Central memory CD4-positive, alpha-beta T cell (primary cell): ENCODE measurements around the gene TRPM2.

Experiments
- DNase-seq: peaks from one replicate; pipeline ENCODE4 v3.0.0; 2022

The TRPM2 gene

DNA sequence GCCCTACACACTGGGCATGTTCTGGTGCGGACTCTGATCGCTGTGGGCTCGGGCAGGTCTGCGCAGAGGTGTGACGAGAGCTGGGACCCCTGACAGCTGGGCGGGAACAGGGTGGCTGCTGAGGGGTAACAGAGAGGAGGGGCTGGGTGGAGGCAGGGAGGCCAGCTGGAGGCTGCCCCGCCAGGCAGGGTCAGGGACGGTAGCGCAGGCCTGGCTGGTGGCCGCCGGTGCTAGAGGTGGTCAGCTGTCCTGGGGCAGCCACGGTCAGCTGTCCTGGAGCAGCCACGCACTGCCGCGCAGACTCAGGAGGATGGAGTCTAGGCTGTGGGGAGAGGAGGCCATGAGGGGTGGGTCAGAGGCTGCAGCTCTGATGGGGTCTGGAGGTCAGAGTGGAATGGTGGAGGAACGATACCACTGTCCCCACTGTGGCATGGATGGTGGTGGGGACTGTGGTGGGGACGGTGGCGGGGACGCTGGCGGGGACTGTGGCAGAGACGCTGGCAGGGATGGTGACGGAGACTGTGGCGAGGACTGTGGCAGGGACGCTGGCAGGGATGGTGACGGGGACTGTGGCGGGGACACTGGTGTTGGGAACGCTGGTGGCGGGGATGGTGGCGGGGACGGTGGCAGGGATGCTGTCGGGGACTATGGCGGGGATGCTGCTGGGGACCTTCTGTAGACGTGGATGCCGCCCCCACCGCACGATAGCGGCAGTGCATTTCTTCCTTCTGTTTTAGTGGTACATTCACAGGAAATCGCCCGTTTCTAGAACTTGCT lies 80.6 kb downstream of the TRPM2 start:
- DNase-seq = no peak

DNA sequence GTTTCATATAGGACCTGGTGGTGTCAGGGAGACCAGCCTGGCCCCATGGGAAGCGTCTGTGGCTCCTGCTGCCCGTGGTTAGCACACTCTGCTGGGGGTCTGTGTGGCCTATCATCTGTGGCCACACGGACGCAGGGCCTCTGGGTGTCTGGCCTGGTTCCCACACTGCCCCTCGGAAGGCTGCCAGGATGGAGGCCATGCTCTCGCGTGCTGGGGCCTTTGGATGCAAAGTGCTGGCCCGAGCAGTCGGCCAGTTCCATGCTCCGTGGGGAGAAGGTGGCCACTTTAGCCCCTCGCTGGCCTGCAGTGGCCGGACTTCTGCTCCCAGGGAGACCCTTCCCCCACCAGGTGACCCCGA lies 81.1 kb downstream of the TRPM2 start:
- DNase-seq = no peak

DNA sequence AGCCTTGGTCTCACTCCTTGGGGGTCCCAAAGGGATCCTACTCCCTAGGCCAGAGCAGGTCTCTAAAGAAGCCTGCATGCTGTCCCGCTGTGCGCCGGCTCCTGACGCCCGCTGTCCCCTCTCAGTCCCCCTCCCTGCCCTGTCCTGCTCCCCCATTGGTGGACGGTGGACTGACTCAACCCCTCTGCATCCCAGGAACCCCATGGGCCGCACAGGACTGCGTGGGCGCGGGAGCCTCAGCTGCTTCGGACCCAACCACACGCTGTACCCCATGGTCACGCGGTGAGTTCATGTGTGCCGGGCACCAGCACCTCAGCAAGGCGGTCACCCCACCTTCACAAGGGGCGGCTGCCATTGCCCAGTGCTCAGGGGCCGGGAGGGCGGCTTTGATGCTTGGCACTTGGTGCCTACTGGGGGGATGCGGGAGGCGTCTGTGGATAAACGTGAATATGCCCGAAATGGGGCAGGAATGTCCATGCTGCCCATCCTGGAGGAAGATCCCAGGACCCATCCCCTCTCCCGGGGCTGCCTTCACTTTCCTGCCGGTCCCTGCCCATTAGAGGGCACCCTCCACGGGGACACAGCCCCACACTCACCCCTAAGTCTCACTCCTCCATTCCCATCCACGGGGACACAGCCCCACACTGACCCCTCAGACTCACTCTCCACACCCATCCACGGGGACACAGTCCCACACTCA lies 81.7 kb downstream of the TRPM2 start:
- DNase-seq = no peak

DNA sequence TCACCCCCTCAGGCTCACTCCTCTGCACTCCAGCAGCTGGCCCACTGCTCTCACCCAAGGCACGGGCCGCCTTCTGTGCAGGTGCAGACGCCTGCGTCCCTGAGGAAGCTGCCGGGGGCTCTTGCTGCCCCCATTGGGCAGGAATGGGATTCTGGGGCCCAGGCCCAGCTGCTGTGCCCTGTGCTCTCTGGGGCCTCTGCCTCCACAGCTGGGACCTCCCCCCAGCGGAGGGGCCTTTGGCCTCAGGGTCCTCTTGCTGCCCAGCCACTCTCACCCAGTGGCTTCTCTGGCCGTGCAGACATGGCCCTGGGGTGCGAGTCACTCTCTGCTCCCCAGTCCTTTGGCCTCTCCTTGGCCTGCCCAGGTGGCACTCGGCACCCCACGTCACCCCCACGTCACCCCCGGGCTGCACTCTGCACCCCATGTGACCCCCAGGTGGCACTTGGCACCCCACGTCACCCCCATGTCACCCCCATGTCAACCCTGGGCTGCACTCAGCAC lies 82.7 kb downstream of the TRPM2 start:
- no peak for DNase-seq

DNA sequence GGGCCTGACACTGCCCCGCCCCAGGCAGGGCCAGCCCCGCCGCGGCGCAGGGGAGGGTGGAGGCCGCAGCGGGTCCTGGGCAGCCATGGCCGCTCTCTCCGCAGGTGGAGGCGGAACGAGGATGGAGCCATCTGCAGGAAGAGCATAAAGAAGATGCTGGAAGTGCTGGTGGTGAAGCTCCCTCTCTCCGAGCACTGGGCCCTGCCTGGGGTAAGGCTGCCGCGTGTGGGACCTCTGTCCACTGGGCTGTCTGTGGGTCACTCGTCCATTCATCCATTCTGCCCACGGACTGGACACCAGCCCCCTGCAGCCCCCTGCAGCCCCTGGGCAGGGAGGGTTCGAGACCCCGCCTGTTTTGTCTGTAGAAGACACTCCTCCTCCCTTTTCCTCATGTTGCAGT lies 83.5 kb downstream of the TRPM2 start:
- no peak for DNase-seq

DNA sequence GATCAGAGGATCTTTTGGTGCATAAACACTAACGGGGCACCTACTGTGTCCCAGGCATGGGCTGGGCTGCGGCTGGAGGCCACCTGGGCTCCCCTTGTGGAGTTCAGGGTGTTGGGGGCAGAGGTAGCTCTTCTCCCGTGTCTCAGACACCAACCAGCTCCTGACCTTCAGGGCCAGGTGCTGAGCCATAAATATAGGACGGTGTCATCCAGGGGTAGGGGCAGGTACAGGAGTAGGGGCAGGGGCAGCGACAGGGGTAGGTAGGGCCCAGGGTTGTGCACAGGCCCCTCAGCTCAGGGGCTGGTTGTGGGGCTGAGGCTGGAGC lies 83.9 kb downstream of the TRPM2 start:
- no peak for DNase-seq

DNA sequence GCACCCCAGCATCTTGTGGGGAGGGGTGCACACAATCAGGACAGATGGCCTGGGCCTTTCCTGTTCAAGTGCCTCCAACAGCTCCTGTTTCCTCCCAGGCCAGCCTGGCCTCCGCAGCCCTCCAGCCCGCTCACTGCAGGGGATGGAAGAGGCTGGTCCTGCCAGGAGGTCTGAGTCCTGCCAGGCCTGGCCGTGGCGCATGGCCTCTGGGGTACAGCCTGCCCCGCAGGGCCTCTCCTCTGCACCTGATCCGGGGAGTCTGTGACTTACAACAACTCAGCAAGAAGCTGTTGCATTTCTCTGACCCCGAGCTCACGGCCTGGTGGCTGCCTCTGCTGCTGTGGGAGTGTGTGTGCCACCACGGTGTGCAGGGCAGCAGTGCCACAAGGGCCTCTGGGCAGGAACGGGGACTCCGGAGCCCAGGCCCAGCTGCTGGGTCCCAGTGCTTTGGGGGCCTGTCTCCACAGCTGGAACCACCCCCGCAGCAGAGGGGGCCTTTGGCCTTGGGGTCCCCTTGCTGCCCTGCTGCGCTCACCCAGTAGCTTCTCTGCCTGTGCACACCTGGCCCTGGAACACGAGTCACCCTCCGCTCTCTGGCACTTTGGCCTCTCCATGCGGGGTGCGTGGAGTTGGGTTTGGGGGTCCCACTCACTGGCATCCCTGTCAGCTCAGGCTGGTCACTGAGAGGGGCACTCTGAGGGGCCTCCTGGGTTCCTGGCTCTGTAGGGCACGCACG lies 84.4 kb downstream of the TRPM2 start:
- DNase-seq = no peak

DNA sequence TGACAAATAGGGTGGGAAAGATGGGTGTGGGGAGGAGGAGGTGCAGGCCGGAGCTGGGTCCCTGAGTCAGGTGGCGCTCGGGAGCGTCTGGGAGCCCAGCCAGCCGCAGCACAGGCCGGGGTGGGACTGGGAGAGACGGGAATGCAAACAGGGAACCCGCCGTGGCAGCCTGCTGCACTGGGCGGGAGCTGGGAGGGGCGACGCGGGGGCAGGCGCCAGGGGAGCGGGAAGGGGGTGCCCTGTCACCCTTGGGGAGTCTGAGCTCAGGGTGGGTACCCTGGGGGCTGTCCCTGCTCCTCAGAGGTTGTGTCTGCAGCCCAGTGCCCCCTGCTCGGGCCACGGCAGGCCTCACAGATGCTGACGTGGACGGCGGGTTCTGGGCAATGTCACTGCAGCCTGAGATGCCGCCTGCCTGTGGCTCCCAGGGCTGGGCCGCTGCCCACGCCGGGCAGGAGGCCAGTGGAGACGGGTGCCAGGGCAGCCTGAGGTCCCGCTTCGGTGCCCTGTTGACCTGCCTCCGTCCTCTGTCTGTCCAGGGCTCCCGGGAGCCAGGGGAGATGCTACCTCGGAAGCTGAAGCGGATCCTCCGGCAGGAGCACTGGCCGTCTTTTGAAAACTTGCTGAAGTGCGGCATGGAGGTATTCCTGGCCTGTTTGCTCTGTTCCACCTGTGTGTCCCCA lies 85.2 kb downstream of the TRPM2 start:
- no peak for DNase-seq

DNA sequence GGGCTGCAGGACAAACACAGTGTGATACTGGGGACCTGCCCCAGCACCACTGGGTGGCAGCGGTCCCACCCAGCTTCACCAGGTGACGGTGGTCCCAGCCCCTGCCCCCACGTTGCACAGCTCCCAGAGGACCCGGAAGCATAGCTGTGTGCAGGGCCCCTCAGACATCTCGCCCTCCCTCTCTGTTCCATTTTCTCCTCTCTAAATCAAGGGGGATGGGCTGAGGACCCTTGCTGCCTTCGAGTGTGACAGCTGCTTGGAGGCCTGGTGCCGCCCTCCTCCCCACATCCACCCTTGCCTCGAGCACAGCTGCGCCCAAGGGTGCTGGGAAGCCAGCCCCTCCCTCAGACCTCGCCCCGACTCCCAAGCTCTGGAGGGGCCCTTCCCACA lies 85.8 kb downstream of the TRPM2 start:
- DNase-seq = no peak

DNA sequence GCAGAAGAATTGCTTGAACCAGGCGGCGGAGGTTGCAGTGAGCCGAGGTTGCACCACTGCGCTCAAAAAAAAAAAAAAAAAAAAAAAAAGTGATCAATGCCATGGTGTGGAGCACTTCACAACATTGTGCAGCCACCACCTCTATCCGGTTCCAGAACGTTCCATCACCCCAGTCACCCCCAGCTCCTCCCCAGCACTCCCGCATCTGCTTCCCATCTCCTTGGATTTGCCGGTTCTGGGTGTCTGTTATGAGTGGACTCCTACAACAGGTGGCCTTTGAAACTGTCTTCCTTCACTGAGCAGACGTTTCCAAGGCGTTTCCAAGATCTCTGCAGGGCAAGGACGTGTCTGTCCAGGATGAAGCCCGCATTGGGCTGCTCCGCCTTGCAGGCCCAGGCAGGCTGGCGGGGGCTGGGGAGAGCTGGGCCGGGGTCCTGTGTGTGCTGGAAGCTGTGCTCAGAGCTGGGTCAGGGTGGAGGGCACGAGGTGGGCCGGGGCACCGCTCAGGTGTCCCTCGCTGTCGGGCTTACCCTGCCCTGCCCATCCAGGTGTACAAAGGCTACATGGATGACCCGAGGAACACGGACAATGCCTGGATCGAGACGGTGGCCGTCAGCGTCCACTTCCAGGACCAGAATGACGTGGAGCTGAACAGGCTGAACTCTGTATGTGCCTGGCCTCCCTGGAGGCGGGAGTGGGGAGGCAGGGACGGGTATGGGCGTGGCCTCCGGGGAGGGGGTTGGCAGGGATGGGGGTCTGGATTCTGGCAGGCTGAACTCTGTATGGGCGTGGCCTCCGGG lies 87.0 kb downstream of the TRPM2 start:
- no peak for DNase-seq

DNA sequence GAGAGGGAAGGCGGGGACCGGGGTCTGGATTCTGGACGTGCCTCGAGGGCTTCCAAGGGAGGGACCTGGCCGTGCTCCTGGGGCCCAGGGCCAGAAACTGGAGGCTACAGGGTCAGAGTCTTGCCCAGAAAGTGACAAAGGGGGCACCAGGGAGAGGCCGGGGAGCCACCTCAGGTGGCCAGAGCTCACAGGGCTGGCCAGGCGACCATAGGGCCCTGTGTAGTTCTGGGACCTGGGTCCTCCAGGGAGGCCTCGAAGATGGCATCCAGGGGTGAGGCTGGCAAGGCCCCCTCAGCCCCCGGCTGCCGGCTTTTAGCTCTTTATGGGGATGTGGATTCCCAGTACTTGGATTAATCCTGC lies 87.6 kb downstream of the TRPM2 start:
- no peak for DNase-seq

DNA sequence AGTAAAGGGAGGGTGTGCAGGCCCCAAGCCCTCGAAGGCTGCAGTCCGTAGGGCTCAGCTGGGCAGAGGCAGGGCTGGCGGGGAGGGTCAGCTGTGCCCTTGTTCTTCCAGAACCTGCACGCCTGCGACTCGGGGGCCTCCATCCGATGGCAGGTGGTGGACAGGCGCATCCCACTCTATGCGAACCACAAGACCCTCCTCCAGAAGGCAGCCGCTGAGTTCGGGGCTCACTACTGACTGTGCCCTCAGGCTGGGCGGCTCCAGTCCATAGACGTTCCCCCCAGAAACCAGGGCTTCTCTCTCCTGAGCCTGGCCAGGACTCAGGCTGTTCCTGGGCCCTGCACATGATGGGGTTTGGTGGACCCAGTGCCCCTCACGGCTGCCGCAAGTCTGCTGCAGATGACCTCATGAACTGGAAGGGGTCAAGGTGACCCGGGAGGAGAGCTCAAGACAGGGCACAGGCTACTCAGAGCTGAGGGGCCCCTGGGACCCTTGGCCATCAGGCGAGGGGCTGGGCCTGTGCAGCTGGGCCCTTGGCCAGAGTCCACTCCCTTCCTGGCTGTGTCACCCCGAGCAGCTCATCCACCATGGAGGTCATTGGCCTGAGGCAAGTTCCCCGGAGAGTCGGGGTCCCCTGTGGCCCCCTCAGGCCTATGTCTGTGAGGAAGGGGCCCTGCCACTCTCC lies 88.3 kb downstream of the TRPM2 start:
- DNase-seq = no peak

DNA sequence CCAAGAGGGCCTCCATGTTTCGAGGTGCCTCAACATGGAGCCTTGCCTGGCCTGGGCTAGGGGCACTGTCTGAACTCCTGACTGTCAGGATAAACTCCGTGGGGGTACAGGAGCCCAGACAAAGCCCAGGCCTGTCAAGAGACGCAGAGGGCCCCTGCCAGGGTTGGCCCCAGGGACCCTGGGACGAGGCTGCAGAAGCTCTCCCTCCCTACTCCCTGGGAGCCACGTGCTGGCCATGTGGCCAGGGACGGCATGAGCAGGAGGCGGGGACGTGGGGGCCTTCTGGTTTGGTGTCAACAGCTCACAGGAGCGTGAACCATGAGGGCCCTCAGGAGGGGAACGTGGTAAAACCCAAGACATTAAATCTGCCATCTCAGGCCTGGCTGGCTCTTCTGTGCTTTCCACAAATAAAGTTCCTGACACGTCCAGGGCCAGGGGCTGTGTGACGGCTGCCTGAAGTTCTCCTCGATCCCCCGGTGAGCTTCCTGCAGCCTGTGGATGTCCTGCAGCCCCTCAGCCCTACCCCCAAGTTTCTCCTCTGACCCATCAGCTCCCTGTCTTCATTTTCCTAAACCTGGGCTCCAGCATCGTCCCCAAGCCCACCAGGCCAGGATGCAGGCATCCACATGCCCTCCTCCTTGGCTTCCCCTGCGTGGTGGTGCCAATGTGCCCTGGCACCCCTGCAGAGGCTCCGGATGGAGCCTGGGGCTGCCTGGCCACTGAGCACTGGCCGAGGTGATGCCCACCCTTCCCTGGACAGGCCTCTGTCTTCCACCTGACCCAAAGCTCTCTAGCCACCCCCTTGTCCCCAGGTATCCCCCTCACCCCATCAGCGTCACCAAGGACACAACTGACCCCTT lies 89.1 kb downstream of the TRPM2 start:
- no peak for DNase-seq

DNA sequence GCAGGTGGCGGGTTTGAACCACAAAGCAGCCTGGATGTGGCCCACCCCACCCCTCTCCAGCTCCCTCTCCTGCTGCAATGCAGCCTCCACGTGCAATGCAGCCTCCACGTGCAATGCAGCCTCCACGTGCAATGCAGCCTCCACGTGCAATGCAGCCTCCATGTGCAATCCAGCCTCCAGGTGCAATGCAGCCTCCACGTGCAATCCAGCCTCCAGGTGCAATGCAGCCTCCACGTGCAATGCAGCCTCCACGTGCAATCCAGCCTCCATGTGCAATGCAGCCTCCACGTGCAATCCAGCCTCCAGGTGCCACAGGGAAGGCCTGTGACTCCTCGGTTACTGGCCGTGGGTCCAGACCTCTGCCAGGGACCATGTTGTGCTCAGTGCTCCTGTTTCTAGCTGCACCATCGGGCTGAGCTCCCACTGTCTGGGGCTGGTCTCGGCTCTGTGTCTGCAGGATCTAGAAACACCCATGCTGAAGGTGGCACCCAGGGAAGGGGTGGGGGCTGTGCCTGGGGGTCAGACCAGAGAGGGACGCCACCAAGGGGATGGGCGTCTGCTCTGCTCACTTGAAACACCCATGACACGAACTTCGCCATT lies 90.0 kb downstream of the TRPM2 start:
- no peak for DNase-seq

DNA sequence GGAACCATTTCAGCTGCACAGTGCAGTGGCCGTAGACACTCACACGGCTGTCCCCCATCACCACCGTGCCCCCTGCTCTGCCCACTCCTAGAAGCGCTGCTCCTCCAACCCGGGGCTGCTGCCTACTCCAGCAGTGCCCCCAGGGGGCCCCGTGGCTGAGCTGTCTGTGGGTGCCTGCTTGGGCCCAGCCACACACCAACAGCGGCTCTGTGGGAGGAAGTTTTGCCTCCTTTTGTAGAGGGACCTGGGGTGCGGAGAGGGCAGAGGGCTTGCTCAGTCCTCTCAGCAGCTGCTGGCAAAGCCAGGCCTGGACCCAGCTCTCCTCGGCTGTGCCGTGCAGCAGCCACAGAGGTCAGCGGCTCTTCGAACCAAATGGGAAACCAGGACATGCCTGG lies 90.5 kb downstream of the TRPM2 start:
- DNase-seq = no peak

DNA sequence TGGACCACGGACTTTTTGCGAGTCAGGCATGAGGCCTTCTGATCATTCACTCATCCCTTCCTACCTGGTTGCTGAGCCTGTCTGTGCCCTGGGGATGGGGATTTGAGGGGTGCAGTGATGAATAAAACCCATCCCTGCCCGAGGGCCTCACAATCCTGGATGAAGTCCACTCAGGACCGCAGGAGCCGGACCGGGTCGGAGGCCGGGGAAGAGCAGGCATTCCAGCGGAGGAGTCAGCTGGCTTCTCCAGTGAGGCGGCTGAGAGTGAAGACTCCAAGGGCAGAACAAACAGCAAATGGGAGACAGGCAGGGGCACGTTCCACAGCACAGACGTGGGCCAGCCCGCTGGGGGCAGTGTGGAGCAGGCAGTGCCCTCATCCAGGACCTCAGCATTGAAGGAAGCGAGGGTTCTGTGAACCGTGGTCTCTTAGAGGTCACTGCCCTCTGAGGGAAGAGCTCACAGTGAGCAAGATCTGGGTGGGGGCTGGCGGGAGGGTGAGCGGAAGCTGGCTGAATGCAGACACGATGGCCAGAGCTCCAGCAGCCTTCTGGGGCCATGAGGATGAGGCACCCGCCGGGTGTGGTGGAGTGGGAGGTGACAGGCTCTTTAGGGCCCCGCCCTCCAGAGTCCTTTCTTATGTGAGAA lies 91.0 kb downstream of the TRPM2 start:
- no peak for DNase-seq

DNA sequence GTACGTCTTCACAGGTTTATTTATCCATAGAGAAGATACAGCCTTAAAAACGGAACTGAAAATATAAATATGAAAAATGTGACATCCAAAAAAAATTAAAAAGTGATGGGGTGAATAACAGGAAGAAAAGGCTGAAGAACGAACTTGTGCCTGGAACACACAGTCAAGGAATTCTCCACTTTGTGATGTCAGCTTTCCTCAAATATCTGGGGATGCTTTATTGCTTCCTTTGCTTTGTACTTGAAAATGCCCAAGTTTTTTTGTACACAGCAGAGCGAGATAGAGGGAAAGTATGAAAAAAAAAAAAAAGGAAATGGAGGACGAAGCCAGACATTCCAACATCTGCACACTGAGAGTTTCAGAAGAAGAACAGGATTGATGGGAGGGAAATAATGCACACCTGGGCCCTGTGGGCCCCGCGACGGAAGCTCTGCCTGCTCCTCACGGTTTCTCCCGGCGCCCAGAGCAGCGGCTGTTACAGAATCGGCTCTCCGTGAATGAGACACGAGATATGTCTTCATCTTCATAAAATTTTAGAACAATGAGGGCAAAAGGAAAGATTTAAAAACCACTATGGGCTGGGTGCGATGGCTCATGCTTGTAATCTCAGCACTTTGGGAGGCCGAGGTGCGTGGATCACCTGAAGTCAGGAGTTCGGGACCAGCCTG lies 91.9 kb downstream of the TRPM2 start:
- no peak for DNase-seq

DNA sequence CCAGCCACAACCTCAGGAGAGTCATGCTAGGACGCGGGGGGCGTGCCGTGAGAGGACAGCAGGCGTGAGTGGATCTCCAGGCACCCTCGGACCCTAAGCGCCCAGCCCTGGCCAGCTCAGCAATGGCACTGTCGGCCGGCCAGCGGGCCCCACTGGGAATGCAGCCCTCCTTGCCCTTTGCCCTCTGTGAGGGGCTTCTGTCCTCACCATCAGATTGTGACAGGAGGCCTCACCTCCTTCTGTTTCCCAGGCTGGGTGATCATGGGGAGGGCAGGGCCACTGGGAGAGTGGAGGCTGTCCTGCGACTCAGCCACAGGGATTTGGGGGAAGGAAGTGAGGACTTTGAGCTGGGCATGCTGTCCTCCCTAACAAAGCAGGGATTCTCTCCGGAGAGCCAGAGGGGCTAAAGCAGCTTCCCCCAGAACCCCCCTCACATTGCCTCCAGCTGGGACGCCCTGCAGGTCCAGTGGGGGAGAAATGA lies 95.3 kb downstream of the TRPM2 start:
- DNase-seq = no peak
